ENCODE results near the gene CDH4.

Gene CDH4

GRCh38 chr20:61806314-61806713 is 554.3 kb downstream of the CDH4 start:
- TF ChIP-seq ZFP69B (tag by site-specific recombination; IDR thresholded peaks at IDR 0.05), result no peak
- no peak for TF ChIP-seq KLF16 (tag by site-specific recombination; IDR thresholded peaks at IDR 0.05)
- no peak for TF ChIP-seq FEZF1 (tag by site-specific recombination; IDR thresholded peaks at IDR 0.05)
- TF ChIP-seq ZBTB17 (tag by site-specific recombination; IDR thresholded peaks at IDR 0.05), result no peak
- TF ChIP-seq ZNF426 (tag by site-specific recombination; IDR thresholded peaks at IDR 0.05), result no peak
- Histone ChIP-seq H3K36me3 (ENCODE audit: control insufficient read depth in 2 of 2, insufficient read depth in 1 of 2, low read length in 2 of 2) (no peaks in the 10 kb centered on the region), H3K4me1 (ENCODE audit: control insufficient read depth, insufficient read depth, low read length) (no peaks in the 10 kb centered on the region), H3K27ac (ENCODE audit: extremely low read depth, low read depth, low read length) (no peak overlapping the region), H3K4me3 (ENCODE audit: low read depth, low read length) (no peak overlapping the region), H3K9me3 (ENCODE audit: control insufficient read depth, insufficient read depth, low read depth, low read length) (no peaks in the 10 kb centered on the region)
- CTCF ChIA-PET, result no interaction called here
- POLR2A ChIA-PET, result no interaction called here

GRCh38 chr20:61806995-61807394 is 554.9 kb downstream of the CDH4 start:
- no peaks in the 10 kb centered on the region for H3K36me3 ChIP-seq (ENCODE audit: control insufficient read depth in 2 of 2, insufficient read depth in 1 of 2, low read length in 2 of 2)
- TF ChIP-seq ZNF184 (tag by site-specific recombination; IDR thresholded peaks at IDR 0.05) (no peak), TRIM28 (IDR thresholded peaks at IDR 0.05; ENCODE audit: borderline replicate concordance, low read length) (no peak), ZNF391 (tag by site-specific recombination; IDR thresholded peaks at IDR 0.05; ENCODE audit: borderline replicate concordance, low read depth) (no peak), ZNF292 (tag by site-specific recombination; IDR thresholded peaks at IDR 0.05; ENCODE audit: borderline replicate concordance, low read depth) (no peak), ZNF560 (tag by site-specific recombination; IDR thresholded peaks at IDR 0.05; ENCODE audit: borderline replicate concordance) (no peak), ZNF585B (tag by site-specific recombination; IDR thresholded peaks at IDR 0.05) (no peak), ZNF146 (tag by site-specific recombination; IDR thresholded peaks at IDR 0.05) (no peak), ZNF677 (tag by site-specific recombination; IDR thresholded peaks at IDR 0.05) (no peak), ZBTB1 (tag by site-specific recombination; IDR thresholded peaks at IDR 0.05) (no peak), ZNF76 (tag by site-specific recombination; IDR thresholded peaks at IDR 0.05; ENCODE audit: borderline replicate concordance, low read depth) (no peak), ZNF704 (tag by site-specific recombination; IDR thresholded peaks at IDR 0.05) (no peak), ZNF16 (tag by site-specific recombination; IDR thresholded peaks at IDR 0.05; ENCODE audit: low read depth) (no peak), OSR2 (tag by site-specific recombination; IDR thresholded peaks at IDR 0.05) (no peak), ZBTB20 (tag by site-specific recombination; IDR thresholded peaks at IDR 0.05) (no peak), TCF7L2 (IDR thresholded peaks at IDR 0.05; ENCODE audit: borderline replicate concordance, low read depth, low read length) (no peak), ZFP69B (tag by site-specific recombination; IDR thresholded peaks at IDR 0.05) (no peak)
- no peaks in the 10 kb centered on the region for H3K9me3 ChIP-seq (ENCODE audit: control insufficient read depth, insufficient read depth, low read depth, low read length)
- POLR2A ChIA-PET, result no interaction called here
- no peak overlapping the region for H3K27ac ChIP-seq (ENCODE audit: extremely low read depth, low read depth, low read length)
- CTCF ChIA-PET, result no interaction called here
- no peaks in the 10 kb centered on the region for H3K4me1 ChIP-seq (ENCODE audit: control insufficient read depth, insufficient read depth, low read length)
- no peak overlapping the region for H3K4me3 ChIP-seq (ENCODE audit: low read depth, low read length)

GRCh38 chr20:61807471-61808160 is 555.6 kb downstream of the CDH4 start:
- H3K4me1 ChIP-seq (ENCODE audit: control insufficient read depth, insufficient read depth, low read length), result no peaks in the 10 kb centered on the region
- no peak overlapping the region for H3K4me3 ChIP-seq (ENCODE audit: low read depth, low read length)
- no peak overlapping the region for H3K27ac ChIP-seq (ENCODE audit: extremely low read depth, low read depth, low read length)
- ChIA-PET CTCF (no interaction called here), POLR2A (no interaction called here)
- TF ChIP-seq ZNF529 (tag by site-specific recombination; IDR thresholded peaks at IDR 0.05; ENCODE audit: insufficient replicate concordance) (no peak), MZF1 (tag by site-specific recombination; IDR thresholded peaks at IDR 0.05; ENCODE audit: borderline replicate concordance) (no peak), ZNF837 (tag by site-specific recombination; IDR thresholded peaks at IDR 0.05) (no peak)
- H3K9me3 ChIP-seq (ENCODE audit: control insufficient read depth, insufficient read depth, low read depth, low read length), result no peaks in the 10 kb centered on the region
- H3K36me3 ChIP-seq (ENCODE audit: control insufficient read depth in 2 of 2, insufficient read depth in 1 of 2, low read length in 2 of 2), result no peaks in the 10 kb centered on the region
